ENCODE measurements around the gene TERT. TPM values are rescaled to one million over a fixed set of nuclear protein-coding genes. Genes with fewer than 3 reads are reported as not detected.

Gene TERT
- total RNA-seq, 2 donors from 2014 or later, result not detected

DNA sequence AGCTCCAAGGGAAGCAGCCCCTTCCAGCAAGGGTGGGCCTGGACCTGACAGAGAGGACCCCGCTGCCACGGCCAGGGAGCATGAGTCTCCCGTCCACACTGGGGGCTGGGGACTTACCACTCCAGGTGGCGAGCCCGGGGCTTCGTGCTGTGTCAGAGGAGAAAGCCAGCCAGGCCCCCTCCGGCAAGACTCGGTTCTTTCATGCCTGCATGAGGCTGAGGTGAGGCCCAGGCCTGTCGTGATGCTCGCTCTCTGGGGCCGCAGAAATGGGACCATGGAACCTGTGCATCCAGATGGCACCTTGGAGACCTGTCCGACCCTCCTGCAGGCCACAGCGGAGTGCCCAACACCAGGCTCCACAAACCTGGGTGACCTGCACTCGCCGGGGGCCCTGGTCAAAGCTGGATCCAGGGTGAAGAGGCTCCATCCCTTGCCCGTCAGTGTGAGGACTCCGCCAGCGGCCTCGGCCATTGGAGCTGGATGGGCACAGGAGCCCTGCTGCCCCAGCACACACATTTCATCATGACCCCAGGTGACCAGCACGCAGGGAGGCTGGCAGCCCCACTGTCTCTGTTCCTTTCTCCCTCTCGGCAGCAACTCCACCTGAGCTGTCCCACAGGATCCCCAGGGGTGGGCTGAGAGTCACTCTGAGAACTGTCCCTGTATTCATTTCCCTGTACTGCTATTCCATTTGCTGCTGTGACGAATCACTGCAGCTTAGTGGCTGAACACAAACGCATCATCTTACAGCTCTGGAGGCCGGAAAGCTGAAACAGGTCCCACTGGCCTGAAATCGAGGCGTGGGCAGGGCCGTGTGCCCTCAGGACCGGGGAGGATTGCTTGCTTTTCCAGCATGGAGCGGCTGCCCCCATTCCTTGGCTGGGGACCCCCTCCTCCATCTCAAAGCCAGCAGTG lies 45.2 kb downstream of the TERT start:
- intact Hi-C loops (cut with DNase I), result no loop called here
- DNase-seq, result no peak
- no peak for ATAC-seq

- intact Hi-C loops (cut with DNase I), result no loop called here
- no peak for ATAC-seq
These were observed 47.1 kb downstream of the TERT start for GRCh38 chr5:1247811-1248210.

DNA sequence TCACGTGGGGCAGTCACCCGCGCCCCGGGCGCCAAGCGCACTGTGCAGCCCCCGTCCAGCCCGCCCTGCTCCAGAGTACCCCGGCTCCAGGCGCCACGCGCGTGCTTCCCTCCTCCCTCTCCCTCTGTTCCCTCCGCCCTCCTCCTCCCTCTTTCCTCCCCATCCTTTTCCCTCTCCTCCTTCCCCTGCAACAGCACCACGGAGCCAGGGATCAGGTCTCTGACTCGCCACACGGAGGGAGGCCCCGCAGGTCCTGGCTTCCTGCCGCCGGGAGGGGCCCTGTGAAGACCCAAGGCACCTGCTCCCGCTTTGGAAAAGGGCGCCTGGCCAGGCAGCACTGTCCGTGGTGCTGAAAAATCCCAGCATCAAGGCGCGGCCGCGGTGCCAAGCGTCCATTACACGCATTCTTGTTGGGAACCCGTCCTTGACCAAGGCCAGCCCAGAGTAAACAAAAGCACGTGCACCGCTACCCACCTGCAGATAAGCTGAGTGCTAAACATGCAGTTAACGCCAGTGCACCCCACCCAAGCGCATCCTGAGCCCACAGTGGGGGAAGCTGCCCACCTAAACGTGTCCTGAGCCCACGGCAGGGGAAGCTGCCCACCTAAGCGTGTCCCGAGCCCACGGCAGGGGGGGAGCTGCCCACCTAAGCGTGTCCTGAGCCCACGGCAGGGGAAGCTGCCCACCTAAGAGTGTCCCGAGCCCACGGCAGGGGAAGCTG lies 48.0 kb downstream of the TERT start:
- intact Hi-C loops (cut with DNase I), result no loop called here
- ATAC-seq, result peak; percentile 22 to 48

More at GRCh38 chr5:1247811-1248210, 47.1 kb downstream of the TERT start:
- no peak for DNase-seq

GRCh38 chr5:1245905-1246576 lies 48.8 kb downstream of the TERT start:
- ATAC-seq (no peak), DNase-seq (no peak)
- intact Hi-C loops (cut with DNase I), result no loop called here

More for the DNA sequence above, 48.0 kb downstream of the TERT start:
- peak; percentile 52 for DNase-seq

DNA sequence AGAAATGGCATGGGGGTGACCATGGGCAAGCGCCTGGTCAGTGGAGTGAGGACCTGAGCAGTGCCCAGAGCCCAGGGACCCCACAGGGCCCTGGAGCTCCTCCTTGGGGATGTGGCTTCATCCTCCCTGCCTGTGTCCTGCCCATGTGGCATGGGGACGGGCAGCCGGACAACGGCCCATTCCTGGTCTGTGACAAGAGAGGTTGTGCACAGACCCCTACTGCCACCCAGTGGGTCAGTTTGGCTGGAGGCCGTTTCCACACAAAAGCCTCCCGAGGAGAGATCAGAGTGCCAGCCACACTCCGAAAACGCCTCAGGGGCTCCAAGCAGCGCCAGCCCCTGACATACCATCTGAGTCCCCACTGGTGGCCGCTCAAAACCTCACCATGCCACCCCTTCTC lies 49.9 kb downstream of the TERT start:
- DNase-seq (no peak), ATAC-seq (no peak)
- intact Hi-C loops (cut with DNase I), result no loop called here

DNA sequence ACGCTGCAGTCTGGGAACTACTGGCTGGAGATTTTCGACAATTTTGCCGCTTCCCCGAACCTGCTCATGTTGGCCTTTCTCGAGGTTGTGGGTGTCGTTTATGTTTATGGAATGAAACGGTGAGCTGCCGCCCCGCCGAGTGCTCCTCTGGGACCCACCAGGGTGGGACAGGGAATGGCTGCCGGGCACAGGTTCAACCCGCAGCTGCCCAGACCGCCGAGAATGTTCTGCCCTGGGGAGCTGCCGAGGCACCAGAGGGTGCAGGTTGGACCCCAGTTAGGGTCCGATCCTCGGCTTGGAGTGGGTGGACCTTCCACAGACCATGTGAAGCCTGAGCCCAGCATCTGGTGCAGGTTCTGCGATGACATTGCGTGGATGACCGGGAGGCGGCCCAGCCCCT lies 50.6 kb downstream of the TERT start:
- DNase-seq, result no peak
- no peak for ATAC-seq
- intact Hi-C loops (cut with DNase I), result no loop called here

DNA sequence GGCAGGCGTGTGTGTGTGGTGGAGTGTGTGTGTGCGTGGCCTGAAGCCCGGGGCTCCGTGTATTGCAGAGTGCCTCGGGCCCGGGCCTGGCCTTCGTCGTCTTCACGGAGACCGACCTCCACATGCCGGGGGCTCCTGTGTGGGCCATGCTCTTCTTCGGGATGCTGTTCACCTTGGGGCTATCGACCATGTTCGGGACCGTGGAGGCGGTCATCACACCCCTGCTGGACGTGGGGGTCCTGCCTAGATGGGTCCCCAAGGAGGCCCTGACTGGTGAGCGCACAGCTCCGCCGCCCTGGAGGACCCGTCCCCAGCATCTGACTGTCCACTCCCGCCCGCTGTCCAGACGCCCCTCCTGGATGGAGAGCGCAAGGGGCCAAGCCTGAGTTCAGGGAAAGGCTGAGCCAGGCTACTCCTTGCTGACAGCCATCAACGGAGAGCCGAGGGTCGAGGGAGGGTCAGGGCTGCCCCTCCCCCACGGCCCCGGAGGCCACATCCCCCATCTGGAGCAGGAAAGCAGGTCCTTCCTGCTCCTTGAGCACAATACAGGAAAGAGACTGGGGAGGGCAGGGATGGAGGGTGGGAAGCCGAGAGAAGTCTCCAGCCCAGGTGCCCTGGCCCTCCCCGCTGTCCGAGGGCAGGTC lies 51.3 kb downstream of the TERT start:
- ATAC-seq (no peak), DNase-seq (no peak)
- intact Hi-C loops (cut with DNase I), result no loop called here

DNA sequence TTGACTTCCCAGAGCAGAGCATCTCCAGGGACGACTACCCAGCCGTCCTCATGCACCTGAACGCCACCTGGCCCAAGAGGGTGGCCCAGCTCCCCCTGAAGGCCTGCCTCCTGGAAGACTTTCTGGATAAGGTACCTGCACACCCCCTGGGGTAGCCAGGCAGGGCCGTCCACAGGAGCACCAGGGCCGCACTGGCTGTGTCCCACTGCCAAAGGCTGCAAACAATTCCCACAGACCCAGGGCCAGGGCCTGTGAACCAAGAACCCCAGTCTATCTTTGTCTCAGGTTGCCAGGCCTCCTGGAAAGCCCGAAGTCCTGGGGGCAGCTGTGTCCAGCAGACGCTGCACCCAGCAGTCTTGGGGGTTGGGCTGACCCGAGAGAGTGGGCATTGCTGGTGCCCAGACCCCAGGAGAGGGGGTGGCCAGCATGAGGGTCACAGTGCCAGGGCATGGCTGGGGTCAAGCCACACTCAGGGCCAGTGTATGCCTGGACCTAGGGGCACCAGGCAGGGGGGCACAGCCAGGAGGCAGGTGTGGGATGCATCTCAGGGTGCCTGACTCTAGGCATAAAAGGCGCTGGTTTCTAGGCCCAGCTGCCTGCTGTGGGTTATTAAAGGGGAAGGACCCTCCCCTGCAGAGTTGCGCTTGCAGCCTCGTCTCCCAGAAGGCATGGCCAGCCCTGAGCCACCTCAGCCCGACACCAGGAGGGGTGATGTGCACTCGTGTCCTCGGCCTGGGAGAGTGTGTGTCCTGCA lies 52.0 kb downstream of the TERT start:
- ATAC-seq, result no peak
- no peak for DNase-seq
- intact Hi-C loops (cut with DNase I), result no loop called here

DNA sequence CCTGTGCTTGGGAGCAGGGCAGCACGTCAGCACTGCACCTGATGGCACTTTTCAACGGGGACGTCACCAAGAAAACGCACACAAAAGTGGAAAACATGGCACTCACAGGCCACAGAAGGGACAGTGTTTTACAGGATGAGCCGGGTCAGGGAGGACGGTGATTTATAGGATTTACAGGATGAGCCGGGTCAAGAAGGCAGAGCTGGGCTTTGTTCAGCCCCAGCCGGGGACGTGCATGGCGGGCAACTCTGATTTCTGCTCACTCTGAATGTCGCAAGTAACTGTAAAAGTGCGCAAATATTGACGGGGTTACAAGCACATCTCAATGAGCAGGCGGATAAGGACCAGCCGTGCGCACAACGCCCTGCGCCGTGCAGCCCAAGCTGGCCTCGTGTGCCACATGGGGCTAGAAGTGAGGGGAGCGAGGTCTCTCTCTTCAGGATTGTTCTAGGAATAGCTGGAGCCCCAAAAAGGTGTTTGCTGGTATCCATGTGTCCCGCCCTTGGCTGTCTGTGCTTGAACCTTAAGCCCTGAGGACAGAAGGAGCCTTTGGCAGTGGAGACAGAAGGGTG lies 53.3 kb downstream of the TERT start:
- ATAC-seq, result no peak
- intact Hi-C loops (cut with DNase I), result no loop called here

DNA sequence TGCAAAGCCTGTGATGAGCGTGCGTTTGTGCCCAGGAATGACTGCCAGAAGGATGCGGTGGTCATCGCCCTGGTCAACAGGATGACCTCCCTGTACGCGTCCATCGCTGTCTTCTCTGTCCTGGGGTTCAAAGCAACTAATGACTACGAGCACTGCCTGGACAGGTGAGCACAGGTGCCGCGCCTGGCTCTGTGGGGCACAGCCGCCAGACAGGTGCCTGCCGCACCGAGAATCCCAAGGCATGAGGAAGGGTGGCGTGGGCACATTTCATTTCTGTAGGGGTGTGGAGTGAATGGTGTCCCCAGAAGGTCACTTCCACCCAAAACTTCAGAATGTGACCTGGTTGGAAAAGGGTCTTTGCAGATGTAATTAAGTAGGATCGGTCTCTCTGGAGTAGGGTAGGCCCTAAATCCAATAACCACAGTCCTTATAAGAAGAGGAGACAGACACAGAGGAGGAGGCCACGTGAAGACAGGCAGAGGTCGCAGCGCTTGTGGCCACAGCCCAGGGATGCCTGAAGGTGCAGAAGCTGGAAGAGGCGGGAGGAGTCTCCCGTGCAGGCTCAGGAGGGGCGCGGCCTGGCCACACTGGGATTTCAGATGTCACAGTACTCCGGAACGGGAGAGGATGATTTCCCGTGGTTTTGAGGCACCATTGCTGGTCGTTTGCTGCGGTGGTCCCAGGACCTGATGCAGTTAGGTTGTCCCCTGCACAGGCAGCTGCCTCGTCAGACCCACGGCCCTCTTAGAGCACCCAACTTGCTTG lies 54.2 kb downstream of the TERT start:
- intact Hi-C loops (cut with DNase I), result no loop called here
- no peak for DNase-seq
- no peak for ATAC-seq

More for the DNA sequence above, 53.3 kb downstream of the TERT start:
- DNase-seq, result no peak

DNA sequence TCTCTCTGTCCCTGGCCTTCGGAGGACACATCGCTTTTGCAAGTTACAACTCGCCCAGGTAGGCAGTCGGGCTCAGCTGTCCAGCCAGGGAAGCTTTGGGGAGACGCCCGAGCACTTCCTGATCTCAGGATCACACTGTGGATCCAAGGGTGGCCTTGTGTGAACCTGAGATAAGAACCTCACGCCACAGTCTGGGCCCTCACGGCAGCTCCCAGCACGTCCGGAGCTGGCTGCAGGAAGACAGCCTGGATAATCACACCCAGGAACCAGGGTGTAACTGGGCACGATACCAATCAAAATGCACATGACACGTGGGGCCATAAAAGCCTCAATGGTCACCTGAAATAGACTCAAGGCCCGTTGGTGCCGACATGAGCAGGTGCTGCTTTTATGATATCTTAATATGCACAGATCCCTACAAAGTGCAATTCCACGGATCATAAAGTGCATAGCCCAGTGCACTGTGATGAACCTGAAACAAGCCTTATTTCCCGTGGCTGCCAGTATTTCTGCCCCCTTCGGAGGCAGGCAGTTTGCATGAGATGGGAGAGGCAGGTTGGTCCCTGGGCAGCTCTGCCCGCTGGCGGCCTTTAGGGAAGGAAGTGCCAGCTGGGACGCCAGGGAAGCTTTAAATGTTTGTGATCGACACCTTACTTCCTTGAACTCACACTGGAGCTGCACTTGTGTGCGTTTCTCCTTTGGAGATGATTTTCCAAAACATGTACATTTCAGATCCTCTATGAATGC lies 55.2 kb downstream of the TERT start:
- intact Hi-C loops (cut with DNase I), result no loop called here
- DNase-seq (no peak), ATAC-seq (no peak)

DNA sequence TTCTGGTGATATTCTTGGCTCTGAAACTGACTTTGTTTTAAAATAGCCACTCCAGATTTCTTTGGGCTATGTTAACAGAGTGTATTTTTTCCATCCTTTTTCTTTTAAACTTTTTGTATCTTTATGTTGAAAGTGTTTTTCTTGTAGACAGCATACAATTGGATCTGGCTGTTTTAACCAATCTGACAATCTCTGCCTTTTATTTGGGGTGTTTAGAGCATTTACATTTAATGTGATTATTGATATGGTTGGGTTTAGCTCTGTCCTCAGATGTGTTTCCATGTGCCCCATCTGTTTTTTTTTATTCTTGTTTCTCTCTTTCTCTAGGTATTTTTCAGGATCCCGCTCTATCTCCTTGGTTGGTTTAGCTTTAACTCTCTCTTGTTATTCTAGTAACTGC lies 59.0 kb downstream of the TERT start:
- intact Hi-C loops (cut with DNase I), result no loop called here
- ATAC-seq, result no peak
- no peak for DNase-seq

DNA sequence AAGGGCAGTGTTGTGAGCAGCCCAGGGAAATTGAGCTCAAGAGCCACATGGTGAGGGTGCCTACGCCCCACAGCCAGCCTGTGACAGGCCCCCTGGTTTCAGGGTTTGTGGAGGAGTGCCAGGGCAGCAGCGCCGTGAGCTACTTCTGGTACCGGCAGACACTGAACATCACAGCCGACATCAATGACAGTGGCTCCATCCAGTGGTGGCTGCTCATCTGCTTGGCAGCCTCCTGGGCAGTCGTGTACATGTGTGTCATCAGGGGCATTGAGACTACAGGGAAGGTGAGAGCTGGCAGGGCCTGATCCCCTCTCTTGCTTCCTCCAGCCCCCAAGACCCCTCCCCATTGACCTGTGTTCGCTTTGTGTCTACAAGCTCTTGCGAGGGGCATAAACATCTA lies 59.5 kb downstream of the TERT start:
- DNase-seq (no peak), ATAC-seq (no peak)
- intact Hi-C loops (cut with DNase I), result no loop called here

- ATAC-seq (no peak), DNase-seq (no peak)
- intact Hi-C loops (cut with DNase I), result no loop called here
These were observed 62.1 kb downstream of the TERT start for GRCh38 chr5:1232780-1233179.

DNA sequence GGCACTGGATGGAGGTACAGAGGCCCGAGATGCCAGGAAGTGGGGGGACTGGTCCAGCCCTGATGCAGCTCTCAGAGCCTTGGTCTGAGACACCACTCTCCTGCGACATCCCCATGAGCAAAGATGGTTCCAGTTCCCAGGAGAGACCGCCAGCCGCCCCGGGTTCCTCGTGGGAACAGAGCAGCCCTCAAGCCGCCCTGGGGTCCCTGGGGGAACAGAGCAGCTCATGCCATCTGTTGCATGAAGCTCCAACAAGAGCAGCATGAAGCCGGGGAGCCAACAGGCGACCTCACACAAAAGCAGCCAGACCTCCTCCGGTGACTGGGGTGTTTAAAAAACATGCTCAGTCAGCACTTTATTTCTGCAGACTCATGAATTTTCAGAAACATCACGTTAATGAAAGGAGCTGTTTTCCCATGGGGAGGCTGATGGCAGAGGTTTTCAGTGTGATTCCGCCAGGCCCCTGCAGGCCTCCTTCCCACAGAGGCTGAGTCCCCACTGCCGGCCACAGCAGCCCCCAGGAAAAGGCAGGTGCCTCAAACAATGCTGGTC lies 63.4 kb downstream of the TERT start:
- ATAC-seq, result no peak
- intact Hi-C loops (cut with DNase I), result no loop called here
- DNase-seq, result no peak

DNA sequence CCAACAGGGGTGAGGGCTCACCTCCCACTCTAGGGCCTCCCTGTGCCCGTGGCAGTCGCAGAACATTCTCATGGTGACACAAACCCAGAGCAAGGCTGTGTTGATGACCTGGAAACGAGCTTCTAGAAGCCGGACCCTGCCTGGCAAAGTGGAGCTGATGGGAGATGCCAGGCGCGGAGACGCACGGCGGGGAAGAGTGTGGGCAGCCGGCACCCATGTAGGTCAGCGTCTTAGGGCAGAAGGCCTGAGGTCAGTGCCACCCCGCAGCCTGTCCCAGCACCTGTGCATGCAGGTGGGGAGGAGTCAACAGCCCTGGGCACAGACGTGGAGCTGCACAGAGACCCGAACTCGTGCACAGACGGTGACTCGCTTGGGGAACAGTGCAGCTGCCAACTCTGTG lies 64.3 kb downstream of the TERT start:
- ATAC-seq (no peak), DNase-seq (no peak)
- intact Hi-C loops (cut with DNase I), result no loop called here

DNA sequence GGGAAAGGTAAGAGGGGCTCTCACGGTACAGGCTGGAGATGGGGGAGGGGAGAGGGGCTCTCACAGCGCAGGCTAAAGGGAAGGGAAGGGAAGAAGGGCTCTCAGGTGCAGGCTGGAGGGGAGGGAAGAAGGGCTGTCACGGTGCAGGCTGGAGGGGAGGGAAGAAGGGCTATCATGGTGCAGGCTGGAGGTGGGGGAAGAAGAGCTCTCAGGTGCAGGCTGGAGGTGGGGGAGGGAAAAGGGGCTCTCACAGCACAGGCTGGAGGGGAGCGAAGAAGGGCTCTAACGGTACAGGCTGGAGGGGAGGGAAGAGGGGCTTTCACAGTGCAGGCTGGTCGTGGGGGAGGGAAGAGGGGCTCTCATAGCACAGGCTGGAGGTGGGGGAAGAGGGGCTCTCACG lies 65.0 kb downstream of the TERT start:
- intact Hi-C loops (cut with DNase I), result no loop called here
- DNase-seq, result no peak
- ATAC-seq, result no peak
